Uterus (tissue), 4 donors: ENCODE results near the gene SLC6A19. TPM values are rescaled to one million over a fixed set of nuclear protein-coding genes. Genes with fewer than 3 reads are reported as not detected.

Experiments used
- DNase-seq, 2 donors: peaks; one replicate each; pipeline ENCODE4 v3.0.0-alpha.2; 2019 to 2020
- H3K27ac ChIP-seq, 2 donors: fragments of 200-600 bp; sonication (generic); 1 replicate in 1 of 2; 2 replicates in 1 of 2; pipeline ENCODE4 v1.5.1; 2016 to 2018
- H3K27me3 ChIP-seq, 2 donors: fragments of 200-600 bp; sonication (generic); one replicate each; pipeline ENCODE4 v1.5.1; 2018 to 2019; ENCODE audit warnings: control low read depth in 1 of 2
- H3K36me3 ChIP-seq, 2 donors: fragments of 200-600 bp; sonication (generic); one replicate each; pipeline ENCODE4 v1.5.1; 2019; ENCODE audit warnings: control low read depth in 1 of 2
- H3K4me1 ChIP-seq, 2 donors: fragments of 200-600 bp; sonication (generic); one replicate each; pipeline ENCODE4 v1.5.1; 2018 to 2019; ENCODE audit warnings: control low read depth in 1 of 2
- H3K4me3 ChIP-seq, 2 donors: fragments of 200-600 bp; sonication (generic); 1 replicate in 1 of 2; 2 replicates in 1 of 2; pipeline ENCODE4 v1.5.1; 2018 to 2019; ENCODE audit warnings: mild to moderate bottlenecking in 1 of 2
- H3K9me3 ChIP-seq, 2 donors: fragments of 200-600 bp; sonication (generic); one replicate each; pipeline ENCODE4 v1.5.1; 2019; ENCODE audit warnings: control low read depth in 1 of 2
- POLR2A ChIP-seq, 2 donors: fragments of 450-650 bp; IDR thresholded peaks; one replicate each; pipeline ENCODE4 v1.6.1; 2016; ENCODE audit warnings: antibody characterized with exemption in 2 of 2, mild to moderate bottlenecking in 1 of 2, moderate library complexity in 1 of 2
- intact Hi-C: fragments of 100-400 bp; cut with DNase I; formaldehyde crosslinking; loops from one replicate; pipeline ENCODE4 v1.15.1; 2023; ENCODE audit warnings: low total_unique reads
- total RNA-seq, 4 donors: library from RNA; depleted of rRNA in 3 of 4; stranded (reverse); fragments of >200 nt in 3 of 4; gene quantifications; one replicate each; pipeline versions ENCODE4 v1.1.0 to v1.2.4, GENCODE V29; 2014 to 2023
- TF ChIP-seq, protein P1 (sequence below), 4 experiments: fragments of 200-600 bp in 2 of 4; fragments of 450-650 bp in 2 of 4; sonication (generic) in 2 of 4; IDR thresholded peaks; one replicate each; pipeline ENCODE4 v1.5.1; 2016 to 2019; ENCODE audit warnings: antibody characterized with exemption in 4 of 4, mild to moderate bottlenecking in 2 of 4, moderate library complexity in 1 of 4
- donor health status: DM: yes; HTN: yes; CAD: no.

The SLC6A19 gene
- total RNA-seq, 4 donors from 2014 or later: under 0.01 TPM; not detected in 3

DNA sequence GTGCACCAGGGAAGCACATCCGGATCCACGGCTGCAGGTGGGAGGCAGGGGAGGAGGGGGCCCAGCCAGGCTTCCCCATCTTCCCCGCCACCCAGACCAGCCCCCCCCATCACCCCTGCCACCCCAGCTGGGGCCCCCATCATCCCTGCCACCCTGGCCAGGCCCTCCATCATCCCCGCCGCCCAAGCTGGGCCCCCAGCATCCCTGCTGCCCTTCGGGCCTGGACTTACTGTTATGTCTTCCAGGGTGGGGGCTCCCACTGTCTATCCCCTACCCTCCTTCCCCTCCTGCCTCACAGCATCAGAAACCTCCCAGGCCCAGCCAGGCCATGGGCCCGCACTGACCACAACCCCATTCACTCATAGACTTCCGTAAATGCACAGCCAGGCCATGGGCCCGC, 51.3 kb downstream of the SLC6A19 start:
- no peak overlapping the region for H3K27ac ChIP-seq
- H3K4me1 ChIP-seq: no peaks in the 10 kb centered on the region
- DNase-seq: no peak
- no peak overlapping the region for H3K4me3 ChIP-seq
- no peaks in the 10 kb centered on the region for H3K36me3 ChIP-seq
- intact Hi-C loops: no loop called here
- no peaks in the 10 kb centered on the region for H3K9me3 ChIP-seq
- no peaks in the 10 kb centered on the region for H3K27me3 ChIP-seq
- no peak for TF ChIP-seq POLR2A (IDR thresholded peaks at IDR 0.05)
- TF ChIP-seq, protein P1, sequence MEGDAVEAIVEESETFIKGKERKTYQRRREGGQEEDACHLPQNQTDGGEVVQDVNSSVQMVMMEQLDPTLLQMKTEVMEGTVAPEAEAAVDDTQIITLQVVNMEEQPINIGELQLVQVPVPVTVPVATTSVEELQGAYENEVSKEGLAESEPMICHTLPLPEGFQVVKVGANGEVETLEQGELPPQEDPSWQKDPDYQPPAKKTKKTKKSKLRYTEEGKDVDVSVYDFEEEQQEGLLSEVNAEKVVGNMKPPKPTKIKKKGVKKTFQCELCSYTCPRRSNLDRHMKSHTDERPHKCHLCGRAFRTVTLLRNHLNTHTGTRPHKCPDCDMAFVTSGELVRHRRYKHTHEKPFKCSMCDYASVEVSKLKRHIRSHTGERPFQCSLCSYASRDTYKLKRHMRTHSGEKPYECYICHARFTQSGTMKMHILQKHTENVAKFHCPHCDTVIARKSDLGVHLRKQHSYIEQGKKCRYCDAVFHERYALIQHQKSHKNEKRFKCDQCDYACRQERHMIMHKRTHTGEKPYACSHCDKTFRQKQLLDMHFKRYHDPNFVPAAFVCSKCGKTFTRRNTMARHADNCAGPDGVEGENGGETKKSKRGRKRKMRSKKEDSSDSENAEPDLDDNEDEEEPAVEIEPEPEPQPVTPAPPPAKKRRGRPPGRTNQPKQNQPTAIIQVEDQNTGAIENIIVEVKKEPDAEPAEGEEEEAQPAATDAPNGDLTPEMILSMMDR (IDR thresholded peaks at IDR 0.05): no peak

- Histone ChIP-seq H3K27me3 (no peaks in the 10 kb centered on the region), H3K4me1 (no peaks in the 10 kb centered on the region), H3K9me3 (no peaks in the 10 kb centered on the region), H3K27ac (no peak overlapping the region), H3K4me3 (no peak overlapping the region), H3K36me3 (no peaks in the 10 kb centered on the region)
- DNase-seq: no peak
- no peak for TF ChIP-seq POLR2A (IDR thresholded peaks at IDR 0.05)
- TF ChIP-seq, protein P1 (IDR thresholded peaks at IDR 0.05): no peak
- intact Hi-C loops: no loop called here
These were observed 52.2 kb downstream of the SLC6A19 start for GRCh38 chr5:1253456-1254105.

- TF ChIP-seq, protein P1 (IDR thresholded peaks at IDR 0.05): no peak
- no peak for TF ChIP-seq POLR2A (IDR thresholded peaks at IDR 0.05)
- no peaks in the 10 kb centered on the region for H3K27me3 ChIP-seq
- intact Hi-C loops: no loop called here
- no peaks in the 10 kb centered on the region for H3K36me3 ChIP-seq
- H3K9me3 ChIP-seq: no peaks in the 10 kb centered on the region
- no peak overlapping the region for H3K27ac ChIP-seq
- H3K4me1 ChIP-seq: no peaks in the 10 kb centered on the region
- DNase-seq: no peak
- no peak overlapping the region for H3K4me3 ChIP-seq
These were observed 52.8 kb downstream of the SLC6A19 start for GRCh38 chr5:1254196-1254595.

GRCh38 chr5:1255081-1255561, 53.7 kb downstream of the SLC6A19 start:
- TF ChIP-seq POLR2A (IDR thresholded peaks at IDR 0.05): no peak
- TF ChIP-seq, protein P1 (IDR thresholded peaks at IDR 0.05): no peak

DNA sequence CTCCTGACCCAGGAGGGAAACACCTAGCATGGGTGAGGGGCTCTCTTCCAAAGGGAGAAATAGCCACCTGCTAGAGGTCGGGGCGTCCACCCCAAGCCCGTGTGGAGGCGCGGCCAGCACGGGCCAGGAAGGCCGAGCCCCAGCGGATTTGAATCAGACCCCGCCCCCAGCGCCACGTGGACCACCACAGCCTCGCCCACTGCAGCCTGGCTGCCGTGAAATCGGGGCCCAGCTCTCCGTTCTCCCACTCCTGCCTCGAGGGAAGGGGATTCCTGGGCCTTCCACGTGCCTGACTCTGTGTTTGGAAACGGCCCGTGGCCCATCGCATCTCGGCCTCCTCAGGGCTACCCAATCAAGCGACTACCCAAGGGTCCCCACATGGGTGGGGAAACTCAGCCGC, 55.4 kb downstream of the SLC6A19 start:
- no peak for DNase-seq
- Histone ChIP-seq H3K36me3 (no peaks in the 10 kb centered on the region), H3K27ac (no peak overlapping the region), H3K27me3 (no peaks in the 10 kb centered on the region), H3K4me1 (no peaks in the 10 kb centered on the region), H3K9me3 (no peaks in the 10 kb centered on the region), H3K4me3 (no peak overlapping the region)
- TF ChIP-seq, protein P1 (IDR thresholded peaks at IDR 0.05): no peak
- TF ChIP-seq POLR2A (IDR thresholded peaks at IDR 0.05): no peak
- intact Hi-C loops: no loop called here

More at GRCh38 chr5:1255081-1255561, 53.7 kb downstream of the SLC6A19 start:
- intact Hi-C loops: no loop called here
- Histone ChIP-seq H3K4me3 (no peak overlapping the region), H3K36me3 (no peaks in the 10 kb centered on the region), H3K27ac (no peak overlapping the region), H3K4me1 (no peaks in the 10 kb centered on the region), H3K9me3 (no peaks in the 10 kb centered on the region), H3K27me3 (no peaks in the 10 kb centered on the region)
- DNase-seq: no peak
